NAMALWA (cell line): ENCODE measurements around the gene GPI.

Experiments
- DNase-seq: peaks from one replicate; pipeline ENCODE4 v3.0.0-alpha.2; 2015; ENCODE audit warnings: low spot score

GPI gene

GRCh38 chr19:34404109-34404909 lies 39.3 kb downstream of the GPI start, which contains the start of gene PDCD2L:
PDCD2L (plus strand) TSS chr19:34404399; CDS start chr19:34404431, 32 bp downstream.
- peak; percentile 94 for DNase-seq

- DNase-seq, result no peak
Measured at GRCh38 chr19:34405892-34406660, 41.1 kb downstream of the GPI start.

- DNase-seq, result no peak
Measured at GRCh38 chr19:34408411-34408810, 43.4 kb downstream of the GPI start.

GRCh38 chr19:34409189-34410164 lies 44.5 kb downstream of the GPI start:
- no peak for DNase-seq

- no peak for DNase-seq
Measured at GRCh38 chr19:34411216-34411615, 46.2 kb downstream of the GPI start.

- no peak for DNase-seq
Measured at GRCh38 chr19:34416021-34416545, 51.1 kb downstream of the GPI start.

- no peak for DNase-seq
Measured at GRCh38 chr19:34418300-34418699, 53.3 kb downstream of the GPI start.

GRCh38 chr19:34426096-34426661 lies 61.2 kb downstream of the GPI start:
- no peak for DNase-seq

GRCh38 chr19:34428549-34429285 lies 63.7 kb downstream of the GPI start:
- DNase-seq, result peak; percentile 49

- DNase-seq, result no peak
Measured at GRCh38 chr19:34429553-34429952, 64.6 kb downstream of the GPI start.

GRCh38 chr19:34430738-34431625 lies 66.0 kb downstream of the GPI start:
- peak; percentile 88 for DNase-seq

- no peak for DNase-seq
Measured at GRCh38 chr19:34431681-34432402, 66.8 kb downstream of the GPI start.

GRCh38 chr19:34432797-34433196 lies 67.8 kb downstream of the GPI start:
- DNase-seq, result no peak

- DNase-seq, result no peak
Measured at GRCh38 chr19:34436716-34437115, 71.7 kb downstream of the GPI start.

- no peak for DNase-seq
Measured at GRCh38 chr19:34448191-34448590, 83.2 kb downstream of the GPI start.
